ENCODE data around the gene ZDHHC7.

- no peak for TF ChIP-seq POLR2AphosphoS5 (IDR thresholded peaks at IDR 0.05; ENCODE audit: insufficient read depth in 1 of 2, low read depth in 1 of 2)
- TF ChIP-seq, protein P1, sequence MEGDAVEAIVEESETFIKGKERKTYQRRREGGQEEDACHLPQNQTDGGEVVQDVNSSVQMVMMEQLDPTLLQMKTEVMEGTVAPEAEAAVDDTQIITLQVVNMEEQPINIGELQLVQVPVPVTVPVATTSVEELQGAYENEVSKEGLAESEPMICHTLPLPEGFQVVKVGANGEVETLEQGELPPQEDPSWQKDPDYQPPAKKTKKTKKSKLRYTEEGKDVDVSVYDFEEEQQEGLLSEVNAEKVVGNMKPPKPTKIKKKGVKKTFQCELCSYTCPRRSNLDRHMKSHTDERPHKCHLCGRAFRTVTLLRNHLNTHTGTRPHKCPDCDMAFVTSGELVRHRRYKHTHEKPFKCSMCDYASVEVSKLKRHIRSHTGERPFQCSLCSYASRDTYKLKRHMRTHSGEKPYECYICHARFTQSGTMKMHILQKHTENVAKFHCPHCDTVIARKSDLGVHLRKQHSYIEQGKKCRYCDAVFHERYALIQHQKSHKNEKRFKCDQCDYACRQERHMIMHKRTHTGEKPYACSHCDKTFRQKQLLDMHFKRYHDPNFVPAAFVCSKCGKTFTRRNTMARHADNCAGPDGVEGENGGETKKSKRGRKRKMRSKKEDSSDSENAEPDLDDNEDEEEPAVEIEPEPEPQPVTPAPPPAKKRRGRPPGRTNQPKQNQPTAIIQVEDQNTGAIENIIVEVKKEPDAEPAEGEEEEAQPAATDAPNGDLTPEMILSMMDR (IDR thresholded peaks at IDR 0.05): no peak
Measured at GRCh38 chr16:85045077-85045476, 33.7 kb upstream of the ZDHHC7 start.

Measured in vagina (tissue), 2 donors.